NCI-H187 (cell line): ENCODE results near the gene SALL4.
"Not testable (repeated sequence)": the region's sequence is repeated elsewhere in the genome, so short reads cannot be mapped to it uniquely, and the experiment has no call there.

ENCODE experiments used
- DNase-seq, 2 experiments: peaks; one replicate each; lab custom pipeline; 2025; lab: John Stamatoyannopoulos, UW

SALL4 gene

GRCh38 chr20:51765381-51765780 lies 36.9 kb downstream of the SALL4 start:
- not testable (repeated sequence) for DNase-seq

- DNase-seq, result no peak
Measured at GRCh38 chr20:51763965-51764602, 38.2 kb downstream of the SALL4 start.

GRCh38 chr20:51760905-51761546 lies 41.3 kb downstream of the SALL4 start:
- no peak for DNase-seq

- no peak for DNase-seq
Measured at GRCh38 chr20:51759769-51760510, 42.4 kb downstream of the SALL4 start.

GRCh38 chr20:51758978-51759544 lies 43.3 kb downstream of the SALL4 start:
- no peak for DNase-seq

GRCh38 chr20:51757226-51757625 lies 45.1 kb downstream of the SALL4 start:
- no peak for DNase-seq

GRCh38 chr20:51756653-51757052 lies 45.7 kb downstream of the SALL4 start:
- DNase-seq, result no peak

GRCh38 chr20:51753220-51753619 lies 49.1 kb downstream of the SALL4 start:
- not testable (repeated sequence) for DNase-seq

- DNase-seq, result no peak
Measured at GRCh38 chr20:51752343-51752951, 49.9 kb downstream of the SALL4 start.

GRCh38 chr20:51750770-51751388 lies 51.4 kb downstream of the SALL4 start:
- no peak for DNase-seq

GRCh38 chr20:51750037-51750769 lies 52.1 kb downstream of the SALL4 start:
- no peak for DNase-seq

GRCh38 chr20:51749674-51750036 lies 52.7 kb downstream of the SALL4 start:
- DNase-seq, result no peak

GRCh38 chr20:51747182-51747911 lies 55.0 kb downstream of the SALL4 start:
- no peak for DNase-seq

GRCh38 chr20:51745804-51746203 lies 56.5 kb downstream of the SALL4 start:
- DNase-seq, result no peak

- no peak for DNase-seq
Measured at GRCh38 chr20:51740838-51741237, 61.5 kb downstream of the SALL4 start.

- not testable (repeated sequence) for DNase-seq
Measured at GRCh38 chr20:51740308-51740707, 62.0 kb downstream of the SALL4 start.

- no peak for DNase-seq
Measured at GRCh38 chr20:51739722-51740249, 62.5 kb downstream of the SALL4 start.

- no peak for DNase-seq
Measured at GRCh38 chr20:51738877-51739447, 63.4 kb downstream of the SALL4 start.

GRCh38 chr20:51738261-51738660 lies 64.1 kb downstream of the SALL4 start:
- not testable (repeated sequence) for DNase-seq

GRCh38 chr20:51736947-51737346 lies 65.4 kb downstream of the SALL4 start:
- DNase-seq, result no peak
